A673 (cell line): ENCODE measurements around the gene STRAP. TPM values are rescaled to one million over a fixed set of nuclear protein-coding genes. Genes with fewer than 3 reads are reported as not detected.

ENCODE experiments used
- BruUV-seq: library from RNA; stranded (reverse); fragments of 400-500 nt; replicated peaks from 2 replicates; lab custom pipeline; 2021; lab: Mats Ljungman, UMichigan
- CTCF ChIA-PET: fragments of 300-600 bp; sonication (Branson Sonifier 250); formaldehyde crosslinking; loops from one replicate; lab custom pipeline; 2022; ENCODE audit warnings: antibody characterized with exemption; lab: Charles Lee
- POLR2A ChIA-PET: fragments of 300-600 bp; sonication (Branson Sonifier 250); formaldehyde crosslinking; loops from one replicate; lab custom pipeline; 2022; ENCODE audit warnings: antibody characterized with exemption; ENCODE audit not compliant: low non-redundant PET; lab: Charles Lee
- DNase-seq: peaks from one replicate; pipeline ENCODE4 v3.0.0-alpha.2; 2015; ENCODE audit warnings: low spot score
- H3K27ac ChIP-seq: fragments of 200-600 bp; sonication (generic); 2 replicates; pipeline ENCODE4 v1.5.1; 2016; ENCODE audit warnings: mixed run types, low read depth, mild to moderate bottlenecking, mixed read lengths, antibody characterized with exemption, low read length; ENCODE audit not compliant: poor library complexity, severe bottlenecking
- H3K27me3 ChIP-seq: fragments of 200-600 bp; sonication (generic); replicated peaks from 2 replicates; pipeline ENCODE4 v1.6.1; 2017; ENCODE audit warnings: mixed run types, low read depth, mild to moderate bottlenecking, mixed read lengths, antibody characterized with exemption, low read length; ENCODE audit not compliant: insufficient read depth, poor library complexity
- H3K36me3 ChIP-seq: fragments of 200-600 bp; sonication (generic); 2 replicates; pipeline ENCODE4 v1.6.1; 2016; ENCODE audit warnings: mixed run types, mild to moderate bottlenecking, mixed read lengths, antibody characterized with exemption, low read length; ENCODE audit not compliant: insufficient read depth, poor library complexity, severe bottlenecking
- H3K4me1 ChIP-seq: fragments of 200-600 bp; sonication (generic); 2 replicates; pipeline ENCODE4 v1.6.1; 2017; ENCODE audit warnings: mixed run types, mild to moderate bottlenecking, mixed read lengths, antibody characterized with exemption, low read length; ENCODE audit not compliant: insufficient read depth, poor library complexity, severe bottlenecking
- H3K4me3 ChIP-seq: fragments of 200-600 bp; sonication (generic); 2 replicates; pipeline ENCODE4 v1.5.1; 2016; ENCODE audit warnings: low read depth, mixed run types, mild to moderate bottlenecking, mixed read lengths, low read length; ENCODE audit not compliant: poor library complexity, severe bottlenecking
- H3K9me3 ChIP-seq: fragments of 200-600 bp; sonication (generic); 2 replicates; pipeline ENCODE4 v1.6.1; 2016; ENCODE audit warnings: mixed run types, low read depth, mild to moderate bottlenecking, mixed read lengths, antibody characterized with exemption, low read length; ENCODE audit not compliant: poor library complexity, severe bottlenecking
- EZH2 ChIP-seq: fragments of 200-600 bp; sonication (generic); IDR thresholded peaks from 2 replicates; pipeline ENCODE4 v1.6.1; 2017; ENCODE audit warnings: borderline replicate concordance, low read depth, mild to moderate bottlenecking, mixed read lengths, antibody characterized with exemption, low read length; ENCODE audit not compliant: poor library complexity, severe bottlenecking
- intact Hi-C: fragments of 100-400 bp; cut with micrococcal nuclease; formaldehyde crosslinking; loops from one replicate; pipeline ENCODE4 v1.10.0; 2022; ENCODE audit not compliant: unreplicated experiment
- total RNA-seq: library from RNA; stranded (reverse); gene quantifications from 2 replicates; pipeline ENCODE4 v1.2.3, GENCODE V29; 2021
- TF ChIP-seq, protein P1 (sequence below): fragments of 300-800, 200-600 bp; sonication (generic); conservative IDR thresholded peaks from 2 replicates; pipeline ENCODE4 v1.5.1; 2017; ENCODE audit warnings: low read depth, mild to moderate bottlenecking, antibody characterized with exemption, low read length, moderate library complexity, mixed read lengths

The STRAP gene
- total RNA-seq, 1 experiment from 2014 or later: 247 TPM

DNA sequence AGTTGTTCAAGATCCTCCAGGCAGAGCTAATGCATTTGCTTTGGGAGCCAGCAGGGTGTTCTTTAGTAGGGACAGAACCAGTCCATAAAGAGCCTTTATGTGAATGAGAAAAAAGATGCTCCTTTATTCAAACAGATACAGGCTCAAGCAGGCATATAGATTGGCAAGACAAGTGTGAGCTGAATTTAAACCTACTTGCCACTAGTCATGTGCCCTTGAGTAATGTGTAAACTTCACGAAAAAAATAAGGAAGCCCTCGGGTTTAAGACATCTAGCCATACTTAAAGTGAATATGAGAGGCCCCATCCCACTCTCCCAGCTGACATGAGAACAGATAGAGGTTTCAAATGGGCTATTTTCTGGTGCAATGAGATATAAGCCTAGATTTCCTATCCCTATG, 43.1 kb upstream of the STRAP start:
- Histone ChIP-seq H3K4me1 (no peaks in the 10 kb centered on the region), H3K9me3 (no peaks in the 10 kb centered on the region), H3K4me3 (no peak overlapping the region), H3K27me3 (no peaks in the 10 kb centered on the region), H3K36me3 (no peaks in the 10 kb centered on the region), H3K27ac (no peak overlapping the region)
- CTCF ChIA-PET: no interaction called here
- intact Hi-C loops: no loop called here
- no TSS peak for BruUV-seq
- TF ChIP-seq EZH2: no peak
- TF ChIP-seq, protein P1, sequence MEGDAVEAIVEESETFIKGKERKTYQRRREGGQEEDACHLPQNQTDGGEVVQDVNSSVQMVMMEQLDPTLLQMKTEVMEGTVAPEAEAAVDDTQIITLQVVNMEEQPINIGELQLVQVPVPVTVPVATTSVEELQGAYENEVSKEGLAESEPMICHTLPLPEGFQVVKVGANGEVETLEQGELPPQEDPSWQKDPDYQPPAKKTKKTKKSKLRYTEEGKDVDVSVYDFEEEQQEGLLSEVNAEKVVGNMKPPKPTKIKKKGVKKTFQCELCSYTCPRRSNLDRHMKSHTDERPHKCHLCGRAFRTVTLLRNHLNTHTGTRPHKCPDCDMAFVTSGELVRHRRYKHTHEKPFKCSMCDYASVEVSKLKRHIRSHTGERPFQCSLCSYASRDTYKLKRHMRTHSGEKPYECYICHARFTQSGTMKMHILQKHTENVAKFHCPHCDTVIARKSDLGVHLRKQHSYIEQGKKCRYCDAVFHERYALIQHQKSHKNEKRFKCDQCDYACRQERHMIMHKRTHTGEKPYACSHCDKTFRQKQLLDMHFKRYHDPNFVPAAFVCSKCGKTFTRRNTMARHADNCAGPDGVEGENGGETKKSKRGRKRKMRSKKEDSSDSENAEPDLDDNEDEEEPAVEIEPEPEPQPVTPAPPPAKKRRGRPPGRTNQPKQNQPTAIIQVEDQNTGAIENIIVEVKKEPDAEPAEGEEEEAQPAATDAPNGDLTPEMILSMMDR: no peak
- POLR2A ChIA-PET: no interaction called here
- no peak for DNase-seq

DNA sequence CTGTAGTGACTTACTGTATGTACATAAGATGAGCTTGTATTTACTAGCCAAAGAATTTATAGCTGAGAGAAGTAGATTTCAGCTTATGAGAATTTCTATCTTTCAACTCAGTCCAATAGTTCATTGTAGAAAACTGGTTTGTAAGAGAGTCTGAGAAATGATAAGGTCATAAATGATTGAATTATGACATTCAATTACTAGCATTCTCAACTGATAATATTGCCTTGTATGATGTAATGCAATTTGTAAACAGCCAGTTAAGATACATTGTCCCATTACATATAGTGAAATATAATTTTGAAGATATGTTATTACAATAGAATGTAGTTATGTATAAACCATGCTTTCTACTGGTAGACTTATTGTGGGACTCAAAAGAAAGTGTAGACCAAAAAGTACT, 42.5 kb upstream of the STRAP start:
- Histone ChIP-seq H3K27ac (no peak overlapping the region), H3K27me3 (no peaks in the 10 kb centered on the region), H3K4me3 (no peak overlapping the region), H3K4me1 (no peaks in the 10 kb centered on the region), H3K36me3 (no peaks in the 10 kb centered on the region), H3K9me3 (no peaks in the 10 kb centered on the region)
- intact Hi-C loops: no loop called here
- POLR2A ChIA-PET: interaction anchor here (0.5 kb wide), 1 partner anchor 62 kb away, joined by 14 read pairs; no protein-coding TSS in a partner anchor
- no peak for TF ChIP-seq EZH2
- TF ChIP-seq, protein P1: no peak
- no TSS peak for BruUV-seq
- DNase-seq: no peak
- CTCF ChIA-PET: interaction anchor here (0.6 kb wide), 1 partner anchor 14 kb away, joined by 3 read pairs; no protein-coding TSS in a partner anchor

DNA sequence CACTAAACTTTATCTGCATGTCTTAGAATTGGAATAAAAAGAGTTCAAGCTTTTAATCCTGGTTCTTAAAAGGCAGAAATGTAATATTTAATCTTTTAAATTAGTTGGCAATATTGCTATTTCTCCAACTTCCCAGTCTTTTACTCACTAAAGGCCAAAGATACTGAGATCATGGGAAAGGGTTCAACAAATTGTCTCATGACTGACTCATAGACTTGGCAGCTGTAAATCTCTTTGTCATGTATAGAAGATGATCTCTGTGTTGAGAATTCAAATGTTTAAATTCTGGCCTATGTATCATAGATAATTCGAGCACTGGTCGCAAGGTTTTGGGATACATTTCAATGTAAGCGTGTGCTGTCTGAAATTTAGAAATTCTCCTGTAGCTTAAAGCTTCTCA, 40.1 kb upstream of the STRAP start:
- Histone ChIP-seq H3K27ac (no peak overlapping the region), H3K27me3 (no peaks in the 10 kb centered on the region), H3K9me3 (no peaks in the 10 kb centered on the region), H3K36me3 (no peaks in the 10 kb centered on the region), H3K4me3 (no peak overlapping the region), H3K4me1 (no peaks in the 10 kb centered on the region)
- CTCF ChIA-PET: no interaction called here
- TF ChIP-seq, protein P1: no peak
- no peak for TF ChIP-seq EZH2
- no TSS peak for BruUV-seq
- POLR2A ChIA-PET: no interaction called here
- intact Hi-C loops: no loop called here
- no peak for DNase-seq
